Liver (tissue), 3 donors: ENCODE results near the gene LOX.

ENCODE experiments used
- CTCF ChIP-seq: fragments of 150-350 bp; IDR thresholded peaks from 2 replicates; pipeline ENCODE4 v1.5.1; 2017; ENCODE audit warnings: improper control_type of control experiment, low read depth, low read length; ENCODE audit not compliant: missing input control
- EGR1 ChIP-seq, 2 donors: IDR thresholded peaks; 2 replicates each; pipeline ENCODE4 v1.6.1; 2016 to 2018; ENCODE audit warnings: antibody characterized with exemption in 2 of 2, low read depth in 2 of 2
- FOXA1 ChIP-seq: IDR thresholded peaks from 2 replicates; pipeline ENCODE4 v1.6.1; 2016; ENCODE audit warnings: antibody characterized with exemption
- JUND ChIP-seq, 2 donors: IDR thresholded peaks; 2 replicates each; pipeline ENCODE4 v1.6.1; 2016; ENCODE audit warnings: antibody characterized with exemption in 2 of 2
- TAF1 ChIP-seq: conservative IDR thresholded peaks from 2 replicates; pipeline ENCODE4 v1.6.1; 2016; ENCODE audit warnings: antibody characterized with exemption, mild to moderate bottlenecking
- YY1 ChIP-seq: IDR thresholded peaks from 2 replicates; pipeline ENCODE4 v1.6.1; 2016; ENCODE audit warnings: antibody characterized with exemption, mild to moderate bottlenecking
- TF ChIP-seq, protein P1 (sequence below): IDR thresholded peaks from 2 replicates; pipeline ENCODE4 v1.6.1; 2016; ENCODE audit warnings: antibody characterized with exemption
- TF ChIP-seq, protein P2 (sequence below): IDR thresholded peaks from 2 replicates; pipeline ENCODE4 v1.6.1; 2016; ENCODE audit warnings: antibody characterized with exemption, mild to moderate bottlenecking
- donor health status: healthy.
- donor health status: healthy.

DNA sequence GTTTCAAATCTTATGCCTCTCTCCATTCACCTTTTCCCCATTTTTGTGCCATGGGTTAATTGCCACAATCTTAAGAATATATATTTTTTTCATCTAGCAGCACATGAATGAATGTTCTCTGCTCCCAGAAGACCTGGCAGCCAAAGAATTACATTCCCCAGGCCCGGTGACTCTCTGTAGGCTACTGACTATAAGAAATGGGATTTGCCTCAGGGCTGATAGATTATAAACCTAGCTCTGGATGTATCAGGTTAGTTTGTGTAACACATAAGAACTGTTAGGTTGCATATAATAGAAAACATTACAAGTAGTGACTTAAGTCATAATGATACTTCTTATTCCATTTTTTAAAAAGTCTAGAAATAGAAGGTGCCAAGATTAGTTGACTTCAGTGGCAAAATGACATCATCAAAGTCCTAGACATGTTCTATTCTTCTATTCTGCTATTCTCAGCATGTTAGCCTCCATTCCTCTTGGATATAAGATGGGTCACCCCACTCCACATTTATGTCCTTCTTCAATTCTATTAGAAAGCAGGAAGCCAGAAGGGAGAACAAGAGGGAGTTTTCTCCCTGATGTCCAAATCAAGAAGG lies 40.4 kb upstream of the LOX start:
- TF ChIP-seq, protein P1, sequence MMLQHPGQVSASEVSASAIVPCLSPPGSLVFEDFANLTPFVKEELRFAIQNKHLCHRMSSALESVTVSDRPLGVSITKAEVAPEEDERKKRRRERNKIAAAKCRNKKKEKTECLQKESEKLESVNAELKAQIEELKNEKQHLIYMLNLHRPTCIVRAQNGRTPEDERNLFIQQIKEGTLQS, result no peak
- TF ChIP-seq, protein P2, sequence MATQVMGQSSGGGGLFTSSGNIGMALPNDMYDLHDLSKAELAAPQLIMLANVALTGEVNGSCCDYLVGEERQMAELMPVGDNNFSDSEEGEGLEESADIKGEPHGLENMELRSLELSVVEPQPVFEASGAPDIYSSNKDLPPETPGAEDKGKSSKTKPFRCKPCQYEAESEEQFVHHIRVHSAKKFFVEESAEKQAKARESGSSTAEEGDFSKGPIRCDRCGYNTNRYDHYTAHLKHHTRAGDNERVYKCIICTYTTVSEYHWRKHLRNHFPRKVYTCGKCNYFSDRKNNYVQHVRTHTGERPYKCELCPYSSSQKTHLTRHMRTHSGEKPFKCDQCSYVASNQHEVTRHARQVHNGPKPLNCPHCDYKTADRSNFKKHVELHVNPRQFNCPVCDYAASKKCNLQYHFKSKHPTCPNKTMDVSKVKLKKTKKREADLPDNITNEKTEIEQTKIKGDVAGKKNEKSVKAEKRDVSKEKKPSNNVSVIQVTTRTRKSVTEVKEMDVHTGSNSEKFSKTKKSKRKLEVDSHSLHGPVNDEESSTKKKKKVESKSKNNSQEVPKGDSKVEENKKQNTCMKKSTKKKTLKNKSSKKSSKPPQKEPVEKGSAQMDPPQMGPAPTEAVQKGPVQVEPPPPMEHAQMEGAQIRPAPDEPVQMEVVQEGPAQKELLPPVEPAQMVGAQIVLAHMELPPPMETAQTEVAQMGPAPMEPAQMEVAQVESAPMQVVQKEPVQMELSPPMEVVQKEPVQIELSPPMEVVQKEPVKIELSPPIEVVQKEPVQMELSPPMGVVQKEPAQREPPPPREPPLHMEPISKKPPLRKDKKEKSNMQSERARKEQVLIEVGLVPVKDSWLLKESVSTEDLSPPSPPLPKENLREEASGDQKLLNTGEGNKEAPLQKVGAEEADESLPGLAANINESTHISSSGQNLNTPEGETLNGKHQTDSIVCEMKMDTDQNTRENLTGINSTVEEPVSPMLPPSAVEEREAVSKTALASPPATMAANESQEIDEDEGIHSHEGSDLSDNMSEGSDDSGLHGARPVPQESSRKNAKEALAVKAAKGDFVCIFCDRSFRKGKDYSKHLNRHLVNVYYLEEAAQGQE, result no peak
- TF ChIP-seq CTCF, result no peak
- TF ChIP-seq TAF1, result no peak
- TF ChIP-seq FOXA1, result no peak
- no peak for TF ChIP-seq EGR1 (IDR thresholded peaks at IDR 0.05; ENCODE audit: low read depth in 2 of 2)
- TF ChIP-seq JUND (IDR thresholded peaks at IDR 0.05), result no peak
- no peak for TF ChIP-seq YY1
